ENCODE results near the gene SOCS6.

- TF ChIP-seq GABPB1 (CRISPR knock-in tag; IDR thresholded peaks at IDR 0.05) (no peak), HOMEZ (CRISPR knock-in tag; IDR thresholded peaks at IDR 0.05; ENCODE audit: low read depth) (no peak), ZBTB8A (CRISPR knock-in tag; IDR thresholded peaks at IDR 0.05; ENCODE audit: borderline replicate concordance, low read depth) (no peak), DNMT3B (CRISPR knock-in tag; conservative IDR thresholded peaks at IDR 0.05) (no peak), SKI (IDR thresholded peaks at IDR 0.05; ENCODE audit: partially characterized antibody) (no peak), TAF1 (CRISPR knock-in tag; IDR thresholded peaks at IDR 0.05) (no peak), POLR2AphosphoS5 (IDR thresholded peaks at IDR 0.05; ENCODE audit: low read depth, low read length) (no peak)
- TF ChIP-seq, protein P1, sequence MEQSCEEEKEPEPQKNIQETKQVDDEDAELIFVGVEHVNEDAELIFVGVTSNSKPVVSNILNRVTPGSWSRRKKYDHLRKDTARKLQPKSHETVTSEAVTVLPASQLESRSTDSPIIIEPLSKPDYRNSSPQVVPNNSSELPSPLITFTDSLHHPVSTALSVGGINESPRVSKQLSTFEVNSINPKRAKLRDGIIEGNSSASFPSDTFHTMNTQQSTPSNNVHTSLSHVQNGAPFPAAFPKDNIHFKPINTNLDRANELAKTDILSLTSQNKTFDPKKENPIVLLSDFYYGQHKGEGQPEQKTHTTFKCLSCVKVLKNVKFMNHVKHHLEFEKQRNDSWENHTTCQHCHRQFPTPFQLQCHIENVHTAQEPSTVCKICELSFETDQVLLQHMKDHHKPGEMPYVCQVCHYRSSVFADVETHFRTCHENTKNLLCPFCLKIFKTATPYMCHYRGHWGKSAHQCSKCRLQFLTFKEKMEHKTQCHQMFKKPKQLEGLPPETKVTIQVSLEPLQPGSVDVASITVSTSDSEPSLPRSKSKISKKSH (CRISPR knock-in tag; IDR thresholded peaks at IDR 0.05; ENCODE audit: borderline replicate concordance): no peak
Measured at GRCh38 chr18:70256184-70256583, 32.7 kb upstream of the SOCS6 start.

Measured in HepG2 (cell line).